HUES64 (cell line): ENCODE measurements around the gene ENTREP3.
A peak's percentile ranks its signal among the peaks of the same experiment; 100 is the strongest.

Experiments
- H3K27ac ChIP-seq: 2 replicates; pipeline ENCODE4 v1.7.0; 2013; ENCODE audit warnings: low read depth, low read length, inconsistent platforms
- H3K27me3 ChIP-seq: 2 replicates; pipeline ENCODE4 v1.6.1; 2013; ENCODE audit warnings: mild to moderate bottlenecking, low read length; ENCODE audit not compliant: insufficient read depth
- H3K36me3 ChIP-seq: 2 replicates; pipeline ENCODE4 v1.6.1; 2013; ENCODE audit warnings: mild to moderate bottlenecking, low read length; ENCODE audit not compliant: insufficient read depth
- H3K4me1 ChIP-seq: 2 replicates; pipeline ENCODE4 v1.6.1; 2013; ENCODE audit warnings: mild to moderate bottlenecking, low read length, moderate library complexity; ENCODE audit not compliant: insufficient read depth
- H3K4me3 ChIP-seq: 2 replicates; pipeline ENCODE4 v1.5.1; 2013; ENCODE audit warnings: mild to moderate bottlenecking, low read length, moderate library complexity
- H3K9ac ChIP-seq: 2 replicates; pipeline ENCODE4 v1.6.1; 2013; ENCODE audit warnings: mild to moderate bottlenecking, low read depth, low read length
- H3K9me3 ChIP-seq: 2 replicates; pipeline ENCODE4 v1.6.1; 2013; ENCODE audit warnings: low read depth, low read length; ENCODE audit not compliant: insufficient read depth
- WGBS: fragments of 150-250, 120-280 bp; methylation state at CpG from one replicate; pipeline ENCODE4 v1.1.7; 2013; ENCODE audit warnings: missing lambda C conversion rate; 5-methylcytosine and 5-hydroxymethylcytosine counted together

The ENTREP3 gene

GRCh38 chr1:155205969-155206593 is 49.2 kb downstream of the ENTREP3 start:
- H3K4me1 ChIP-seq = peaks cover 18% of the 10 kb centered on the region; the same call in 1 of the 2 replicates
- H3K4me3 ChIP-seq = no peak overlapping the region
- WGBS = 89% methylated on average over 9 of the region's 9 CpGs
- no peaks in the 10 kb centered on the region for H3K9me3 ChIP-seq
- H3K27ac ChIP-seq = no peak overlapping the region
- H3K9ac ChIP-seq = no peak overlapping the region
- H3K27me3 ChIP-seq = no peaks in the 10 kb centered on the region
- H3K36me3 ChIP-seq = peaks cover 40% of the 10 kb centered on the region

- 93% methylated on average over 14 of the region's 14 CpGs for WGBS
- Histone ChIP-seq H3K27me3 (no peaks in the 10 kb centered on the region), H3K9ac (no peak overlapping the region), H3K36me3 (peaks cover 46% of the 10 kb centered on the region), H3K27ac (no peak overlapping the region), H3K4me3 (no peak overlapping the region), H3K4me1 (peaks cover 17% of the 10 kb centered on the region; the same call in 1 of the 2 replicates), H3K9me3 (no peaks in the 10 kb centered on the region)
Observed at GRCh38 chr1:155205035-155205434, 50.2 kb downstream of the ENTREP3 start.

GRCh38 chr1:155202731-155203515 is 52.4 kb downstream of the ENTREP3 start:
- peaks cover 66% of the 10 kb centered on the region for H3K36me3 ChIP-seq
- H3K27ac ChIP-seq = no peak overlapping the region
- H3K9ac ChIP-seq = no peak overlapping the region

GRCh38 chr1:155202198-155202597 is 53.1 kb downstream of the ENTREP3 start:
- 91% methylated on average over 7 of the region's 7 CpGs for WGBS
- Histone ChIP-seq H3K4me1 (peaks cover 9% of the 10 kb centered on the region), H3K9me3 (no peaks in the 10 kb centered on the region), H3K36me3 (peaks cover 73% of the 10 kb centered on the region), H3K27ac (no peak overlapping the region), H3K27me3 (no peaks in the 10 kb centered on the region), H3K4me3 (no peak overlapping the region), H3K9ac (no peak overlapping the region)

More at GRCh38 chr1:155202731-155203515, 52.4 kb downstream of the ENTREP3 start:
- H3K27me3 ChIP-seq = no peaks in the 10 kb centered on the region
- H3K4me1 ChIP-seq = peaks cover 8% of the 10 kb centered on the region; the same call in 1 of the 2 replicates
- 96% methylated on average over 19 of the region's 19 CpGs for WGBS
- no peak overlapping the region for H3K4me3 ChIP-seq
- no peaks in the 10 kb centered on the region for H3K9me3 ChIP-seq

GRCh38 chr1:155200920-155201319 is 54.4 kb downstream of the ENTREP3 start:
- no peak overlapping the region for H3K27ac ChIP-seq
- no peak overlapping the region for H3K4me3 ChIP-seq
- no peak overlapping the region for H3K9ac ChIP-seq
- H3K36me3 ChIP-seq = peaks cover 82% of the 10 kb centered on the region
- 96% methylated on average over 5 of the region's 5 CpGs for WGBS
- H3K9me3 ChIP-seq = no peaks in the 10 kb centered on the region
- H3K4me1 ChIP-seq = peaks cover 15% of the 10 kb centered on the region
- H3K27me3 ChIP-seq = no peaks in the 10 kb centered on the region

GRCh38 chr1:155199792-155200191 is 55.5 kb downstream of the ENTREP3 start:
- no peaks in the 10 kb centered on the region for H3K9me3 ChIP-seq
- 90% methylated on average over 4 of the region's 4 CpGs for WGBS
- peaks cover 15% of the 10 kb centered on the region for H3K4me1 ChIP-seq
- H3K9ac ChIP-seq = no peak overlapping the region
- no peaks in the 10 kb centered on the region for H3K27me3 ChIP-seq
- H3K4me3 ChIP-seq = no peak overlapping the region
- H3K27ac ChIP-seq = no peak overlapping the region
- peaks cover 79% of the 10 kb centered on the region for H3K36me3 ChIP-seq

- H3K4me1 ChIP-seq = peaks cover 15% of the 10 kb centered on the region
- 99% methylated on average over 3 of the region's 3 CpGs for WGBS
- peaks cover 70% of the 10 kb centered on the region for H3K36me3 ChIP-seq
- H3K9me3 ChIP-seq = no peaks in the 10 kb centered on the region
- no peak overlapping the region for H3K27ac ChIP-seq
- H3K27me3 ChIP-seq = no peaks in the 10 kb centered on the region
- no peak overlapping the region for H3K4me3 ChIP-seq
- no peak overlapping the region for H3K9ac ChIP-seq
Observed at GRCh38 chr1:155198547-155198906, 56.8 kb downstream of the ENTREP3 start.

- no peak overlapping the region for H3K4me3 ChIP-seq
- peaks cover 15% of the 10 kb centered on the region for H3K4me1 ChIP-seq
- H3K9me3 ChIP-seq = no peaks in the 10 kb centered on the region
- peak overlapping the region; percentile 100; the same call in 1 of the 2 replicates for H3K27ac ChIP-seq
- no peak overlapping the region for H3K9ac ChIP-seq
- H3K27me3 ChIP-seq = no peaks in the 10 kb centered on the region
- peaks cover 65% of the 10 kb centered on the region for H3K36me3 ChIP-seq
- 95% methylated on average over 15 of the region's 15 CpGs for WGBS
Observed at GRCh38 chr1:155197901-155198546, 57.3 kb downstream of the ENTREP3 start.
